Thyroid gland (tissue), 4 donors: ENCODE measurements around the gene CFDP1.

Experiments used
- POLR2A ChIP-seq, 2 donors: fragments of 450-650 bp; IDR thresholded peaks; one replicate each; pipeline ENCODE4 v1.6.1; 2017; ENCODE audit warnings: antibody characterized with exemption in 2 of 2, mild to moderate bottlenecking in 2 of 2, moderate library complexity in 1 of 2
- TF ChIP-seq, protein P1 (sequence below), 6 experiments: fragments of 200-600 bp in 3 of 6; fragments of 450-650 bp in 3 of 6; sonication (generic) in 3 of 6; IDR thresholded peaks; one replicate each; pipeline ENCODE4 v1.5.1; 2016 to 2019; ENCODE audit warnings: antibody characterized with exemption in 6 of 6, mild to moderate bottlenecking in 2 of 6, inconsistent platforms in 1 of 6, moderate library complexity in 1 of 6

DNA sequence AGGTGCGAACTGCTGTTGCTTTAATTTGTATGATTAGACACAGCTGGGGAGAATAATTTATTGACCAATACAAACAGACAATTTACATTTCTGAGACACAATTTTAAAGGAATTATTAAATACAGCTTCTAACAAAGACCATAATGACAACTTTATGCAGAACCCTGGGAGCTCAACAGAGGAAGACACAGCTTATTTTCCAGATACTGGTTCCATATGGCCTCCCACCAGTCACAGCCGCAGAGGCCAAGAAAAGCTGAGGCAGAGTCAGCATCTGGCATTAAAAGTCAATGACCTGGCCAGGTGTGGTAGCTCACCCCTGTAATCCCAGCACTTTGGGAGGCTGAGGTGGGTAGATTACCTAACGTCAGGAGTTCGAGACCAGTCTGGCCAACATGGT, 115.8 kb downstream of the CFDP1 start:
- TF ChIP-seq, protein P1, sequence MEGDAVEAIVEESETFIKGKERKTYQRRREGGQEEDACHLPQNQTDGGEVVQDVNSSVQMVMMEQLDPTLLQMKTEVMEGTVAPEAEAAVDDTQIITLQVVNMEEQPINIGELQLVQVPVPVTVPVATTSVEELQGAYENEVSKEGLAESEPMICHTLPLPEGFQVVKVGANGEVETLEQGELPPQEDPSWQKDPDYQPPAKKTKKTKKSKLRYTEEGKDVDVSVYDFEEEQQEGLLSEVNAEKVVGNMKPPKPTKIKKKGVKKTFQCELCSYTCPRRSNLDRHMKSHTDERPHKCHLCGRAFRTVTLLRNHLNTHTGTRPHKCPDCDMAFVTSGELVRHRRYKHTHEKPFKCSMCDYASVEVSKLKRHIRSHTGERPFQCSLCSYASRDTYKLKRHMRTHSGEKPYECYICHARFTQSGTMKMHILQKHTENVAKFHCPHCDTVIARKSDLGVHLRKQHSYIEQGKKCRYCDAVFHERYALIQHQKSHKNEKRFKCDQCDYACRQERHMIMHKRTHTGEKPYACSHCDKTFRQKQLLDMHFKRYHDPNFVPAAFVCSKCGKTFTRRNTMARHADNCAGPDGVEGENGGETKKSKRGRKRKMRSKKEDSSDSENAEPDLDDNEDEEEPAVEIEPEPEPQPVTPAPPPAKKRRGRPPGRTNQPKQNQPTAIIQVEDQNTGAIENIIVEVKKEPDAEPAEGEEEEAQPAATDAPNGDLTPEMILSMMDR (IDR thresholded peaks at IDR 0.05), result no peak
- TF ChIP-seq POLR2A (IDR thresholded peaks at IDR 0.05), result no peak
